GM15510 (cell line): ENCODE results near the gene TLR1.
A peak's percentile ranks its signal among the peaks of the same experiment; 100 is the strongest.

ENCODE experiments used
- POLR2A ChIP-seq: IDR thresholded peaks from 3 replicates; pipeline ENCODE4 v1.6.1; 2011; ENCODE audit warnings: borderline replicate concordance; ENCODE audit not compliant: insufficient read length; ENCODE audit errors: extremely low read depth

TLR1 gene

GRCh38 chr4:38787693-38788092, 16.9 kb downstream of the TLR1 start:
- TF ChIP-seq POLR2A: no peak

GRCh38 chr4:38785901-38786402, 18.6 kb downstream of the TLR1 start:
- no peak for TF ChIP-seq POLR2A

- TF ChIP-seq POLR2A: no peak
These were observed 19.4 kb downstream of the TLR1 start for GRCh38 chr4:38785041-38785790.

- TF ChIP-seq POLR2A: no peak
These were observed 20.4 kb downstream of the TLR1 start for GRCh38 chr4:38784141-38784540.

GRCh38 chr4:38783109-38783460, 21.5 kb downstream of the TLR1 start:
- no peak for TF ChIP-seq POLR2A

GRCh38 chr4:38782452-38783108, 22.0 kb downstream of the TLR1 start, which contains the start of gene TLR10:
TLR10 (minus strand) TSS chr4:38782990; CDS start chr4:38775590, 7,400 bp downstream.
- TF ChIP-seq POLR2A: peak; percentile 52

- TF ChIP-seq POLR2A: peak; percentile 20
These were observed 22.7 kb downstream of the TLR1 start for GRCh38 chr4:38781854-38782261.

- TF ChIP-seq POLR2A: no peak
These were observed 23.6 kb downstream of the TLR1 start for GRCh38 chr4:38780833-38781484.

- no peak for TF ChIP-seq POLR2A
These were observed 24.8 kb downstream of the TLR1 start for GRCh38 chr4:38779790-38780189.

GRCh38 chr4:38775326-38775725, 29.3 kb downstream of the TLR1 start:
- TF ChIP-seq POLR2A: no peak

- TF ChIP-seq POLR2A: no peak
These were observed 30.2 kb downstream of the TLR1 start for GRCh38 chr4:38774181-38774955.

GRCh38 chr4:38769857-38770256, 34.7 kb downstream of the TLR1 start:
- no peak for TF ChIP-seq POLR2A

- TF ChIP-seq POLR2A: no peak
These were observed 35.1 kb downstream of the TLR1 start for GRCh38 chr4:38769441-38769840.

GRCh38 chr4:38768968-38769394, 35.6 kb downstream of the TLR1 start:
- TF ChIP-seq POLR2A: no peak

- TF ChIP-seq POLR2A: no peak
These were observed 39.2 kb downstream of the TLR1 start for GRCh38 chr4:38765382-38765781.
